A549 (cell line): ENCODE data around the gene RFPL1.

Experiments
- CTCF ChIP-seq: fragments of >200 bp; sonication (Bioruptor Twin); formaldehyde crosslinking; IDR thresholded peaks from 3 replicates; pipeline ENCODE4 v1.5.1; 2016
- EP300 ChIP-seq, 2 experiments: fragments of >200 bp; sonication (Bioruptor Twin); formaldehyde crosslinking; IDR thresholded peaks; 2 replicates in 1 of 2; 3 replicates in 1 of 2; pipeline ENCODE4 v1.6.1; 2016 to 2017
- MAFK ChIP-seq: fragments of 450-650 bp; IDR thresholded peaks from 2 replicates; pipeline ENCODE4 v1.6.1; 2014; ENCODE audit not compliant: partially characterized antibody
- NFE2L2 ChIP-seq: fragments of 150-350 bp; conservative IDR thresholded peaks from 2 replicates; pipeline ENCODE4 v1.6.1; 2014; ENCODE audit warnings: low read length
- RARB ChIP-seq: fragments of 250-450 bp; sonication (Bioruptor Pico); IDR thresholded peaks from 2 replicates; pipeline ENCODE4 v1.8.0; 2021; ENCODE audit warnings: mild to moderate bottlenecking, moderate library complexity
- RCOR1 ChIP-seq: fragments of 150-350 bp; IDR thresholded peaks from 2 replicates; pipeline ENCODE4 v1.6.1; 2014; ENCODE audit warnings: antibody characterized with exemption, low read length, low read depth
- USF2 ChIP-seq: fragments of 450-650 bp; IDR thresholded peaks from 2 replicates; pipeline ENCODE4 v1.6.1; 2014; ENCODE audit warnings: antibody characterized with exemption

GRCh38 chr22:29457730-29458129 lies 19.3 kb downstream of the RFPL1 start:
- TF ChIP-seq CTCF (no peak), RARB (no peak), NFE2L2 (no peak), USF2 (no peak), RCOR1 (no peak), EP300 (IDR thresholded peaks at IDR 0.05) (no peak), MAFK (no peak)
